Sigmoid colon (tissue), 4 donors: Measurements from ENCODE around the gene FCN3.

ENCODE experiments used
- EP300 ChIP-seq, 4 donors: sonication (generic); formaldehyde crosslinking; IDR thresholded peaks; one replicate each; pipeline ENCODE4 v1.6.1; 2017; ENCODE audit warnings: antibody characterized with exemption in 4 of 4
- POLR2A ChIP-seq, 2 donors: fragments of 450-650 bp; IDR thresholded peaks; one replicate each; pipeline ENCODE4 v1.6.1; 2016; ENCODE audit warnings: antibody characterized with exemption in 2 of 2, mild to moderate bottlenecking in 2 of 2, moderate library complexity in 2 of 2
- TF ChIP-seq, protein P1 (sequence below), 4 experiments: fragments of 450-650 bp in 3 of 4; fragments of 200-600 bp in 1 of 4; IDR thresholded peaks; one replicate each; pipeline ENCODE4 v1.5.1; 2016 to 2019; ENCODE audit warnings: antibody characterized with exemption in 4 of 4, mild to moderate bottlenecking in 3 of 4, moderate library complexity in 2 of 4

DNA sequence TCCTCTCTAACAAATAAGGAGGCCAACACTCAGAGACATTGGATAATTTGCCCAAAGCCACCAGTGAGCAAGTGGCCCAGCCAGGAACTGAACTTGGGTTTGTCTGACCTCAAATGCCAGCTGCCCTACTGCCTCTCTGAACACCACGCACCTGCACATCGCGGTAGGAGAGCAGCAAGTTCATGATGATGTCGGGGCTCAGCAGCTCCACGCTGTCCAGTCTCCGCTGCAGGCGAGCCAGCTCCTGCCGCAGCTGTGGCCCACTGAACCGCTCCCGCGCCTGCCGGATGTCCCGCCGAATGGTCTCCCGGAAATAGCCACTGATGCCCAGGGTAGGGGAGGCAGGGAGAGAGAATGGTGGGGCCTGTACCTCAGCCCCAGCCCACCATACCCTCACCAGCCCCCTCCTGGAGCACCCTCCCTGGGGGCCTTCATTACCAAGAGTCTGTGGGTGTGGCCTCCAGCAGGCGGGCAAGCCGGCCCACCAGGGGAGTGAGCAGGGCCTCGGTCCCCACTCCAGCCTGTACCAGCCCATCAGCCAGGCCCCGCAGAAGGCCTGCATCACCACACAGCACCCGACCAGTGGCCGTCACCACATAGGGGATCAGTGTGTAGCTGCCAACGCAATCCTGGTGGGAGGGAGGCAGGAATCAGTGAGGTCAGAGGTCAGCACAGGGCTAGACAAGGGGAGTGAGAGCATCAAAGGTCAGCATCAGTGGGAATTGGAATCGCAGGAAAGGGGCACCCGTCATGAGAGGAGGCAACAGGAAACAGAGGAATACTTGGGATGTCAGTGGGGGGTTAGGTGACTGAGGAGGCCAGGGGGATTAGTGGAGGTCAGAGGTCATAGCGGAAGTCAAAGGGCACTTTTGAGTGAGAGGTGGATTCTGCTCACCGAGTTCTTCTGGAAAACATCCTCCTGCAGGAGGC lies 10.6 kb downstream of the FCN3 start:
- TF ChIP-seq POLR2A (IDR thresholded peaks at IDR 0.05) (no peak), EP300 (IDR thresholded peaks at IDR 0.05) (no peak)
- TF ChIP-seq, protein P1, sequence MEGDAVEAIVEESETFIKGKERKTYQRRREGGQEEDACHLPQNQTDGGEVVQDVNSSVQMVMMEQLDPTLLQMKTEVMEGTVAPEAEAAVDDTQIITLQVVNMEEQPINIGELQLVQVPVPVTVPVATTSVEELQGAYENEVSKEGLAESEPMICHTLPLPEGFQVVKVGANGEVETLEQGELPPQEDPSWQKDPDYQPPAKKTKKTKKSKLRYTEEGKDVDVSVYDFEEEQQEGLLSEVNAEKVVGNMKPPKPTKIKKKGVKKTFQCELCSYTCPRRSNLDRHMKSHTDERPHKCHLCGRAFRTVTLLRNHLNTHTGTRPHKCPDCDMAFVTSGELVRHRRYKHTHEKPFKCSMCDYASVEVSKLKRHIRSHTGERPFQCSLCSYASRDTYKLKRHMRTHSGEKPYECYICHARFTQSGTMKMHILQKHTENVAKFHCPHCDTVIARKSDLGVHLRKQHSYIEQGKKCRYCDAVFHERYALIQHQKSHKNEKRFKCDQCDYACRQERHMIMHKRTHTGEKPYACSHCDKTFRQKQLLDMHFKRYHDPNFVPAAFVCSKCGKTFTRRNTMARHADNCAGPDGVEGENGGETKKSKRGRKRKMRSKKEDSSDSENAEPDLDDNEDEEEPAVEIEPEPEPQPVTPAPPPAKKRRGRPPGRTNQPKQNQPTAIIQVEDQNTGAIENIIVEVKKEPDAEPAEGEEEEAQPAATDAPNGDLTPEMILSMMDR (IDR thresholded peaks at IDR 0.05) = no peak
